ENCODE measurements around the gene SMIM12. TPM values are rescaled to one million over a fixed set of nuclear protein-coding genes. Genes with fewer than 3 reads are reported as not detected.
A peak's percentile ranks its signal among the peaks of the same experiment; 100 is the strongest.

Gene SMIM12
- total and polyA plus RNA-seq, 4 donors: 11.9 to 60.8 (median 45.5) TPM

GRCh38 chr1:34863501-34863900, 4.0 kb upstream of the SMIM12 start (continued):
- TF ChIP-seq CTCF (IDR thresholded peaks at IDR 0.05; ENCODE audit: low read depth, low read length, missing input control): no peak
- TF ChIP-seq ATF3 (IDR thresholded peaks at IDR 0.05): no peak
- no peak for TF ChIP-seq FOXA2 (IDR thresholded peaks at IDR 0.05)
- TF ChIP-seq TAF1 (conservative IDR thresholded peaks at IDR 0.05): no peak

- H3K9me3 ChIP-seq (ENCODE audit: control insufficient read depth in 4 of 4, low read length in 3 of 4): no peaks in the 10 kb centered on the region
- DNase-seq (ENCODE audit: low spot score): no peak
- H3K27me3 ChIP-seq (ENCODE audit: control insufficient read depth in 4 of 4, insufficient read depth in 4 of 4, low read length in 3 of 4): no peaks in the 10 kb centered on the region
- H3K36me3 ChIP-seq (ENCODE audit: control insufficient read depth in 4 of 4, insufficient read depth in 3 of 4, low read depth in 1 of 4, low read length in 3 of 4): peaks cover 4 to 19% (median 16%) of the 10 kb centered on the region in 4 donors
- H3K4me3 ChIP-seq (ENCODE audit: low read depth in 1 of 3, low read length in 3 of 3): peak overlapping the region; percentile 74 to 100 (median 88)
- under 1% methylated on average over 15 of the region's 15 CpGs for WGBS
- TF ChIP-seq JUND (IDR thresholded peaks at IDR 0.05) (no peak), RXRA (IDR thresholded peaks at IDR 0.05) (peak; percentile 20 to 29), HNF4A (conservative IDR thresholded peaks at IDR 0.05) (no peak), MAX (IDR thresholded peaks at IDR 0.05) (no peak), YY1 (IDR thresholded peaks at IDR 0.05) (peak; percentile 30), REST (IDR thresholded peaks at IDR 0.05) (no peak), RAD21 (IDR thresholded peaks at IDR 0.05) (no peak), FOXA2 (IDR thresholded peaks at IDR 0.05) (no peak), NR2F2 (IDR thresholded peaks at IDR 0.05) (peak; percentile 37)
- peak overlapping the region; percentile 78 to 99 for H3K9ac ChIP-seq (ENCODE audit: low read depth in 1 of 2, low read length in 2 of 2)
- H3K4me1 ChIP-seq (ENCODE audit: control insufficient read depth in 4 of 4, insufficient read depth in 4 of 4, low read length in 3 of 4): peaks cover 2 to 22% (median 17%) of the 10 kb centered on the region in 4 donors
- H3K27ac ChIP-seq (ENCODE audit: low read depth in 1 of 2, low read length in 2 of 2): peak overlapping the region; percentile 88 to 91
Observed at GRCh38 chr1:34858901-34859445, 576 bp downstream of the SMIM12 start.

- Histone ChIP-seq H3K36me3 (ENCODE audit: control insufficient read depth in 4 of 4, insufficient read depth in 3 of 4, low read depth in 1 of 4, low read length in 3 of 4) (peaks cover 4 to 25% (median 18%) of the 10 kb centered on the region in 4 donors), H3K27me3 (ENCODE audit: control insufficient read depth in 4 of 4, insufficient read depth in 4 of 4, low read length in 3 of 4) (no peaks in the 10 kb centered on the region), H3K9me3 (ENCODE audit: control insufficient read depth in 4 of 4, low read length in 3 of 4) (no peaks in the 10 kb centered on the region), H3K27ac (ENCODE audit: low read depth in 1 of 2, low read length in 2 of 2) (no peak overlapping the region), H3K4me1 (ENCODE audit: control insufficient read depth in 4 of 4, insufficient read depth in 4 of 4, low read length in 3 of 4) (peaks cover 2 to 31% (median 25%) of the 10 kb centered on the region in 4 donors), H3K9ac (ENCODE audit: low read depth in 1 of 2, low read length in 2 of 2) (no peak overlapping the region), H3K4me3 (ENCODE audit: low read depth in 1 of 3, low read length in 3 of 3) (no peak overlapping the region)
- TF ChIP-seq FOXA1 (IDR thresholded peaks at IDR 0.05): no peak
- TF ChIP-seq NR2F2 (IDR thresholded peaks at IDR 0.05): no peak
- TF ChIP-seq ZBTB33 (IDR thresholded peaks at IDR 0.05): no peak
- TF ChIP-seq JUND (IDR thresholded peaks at IDR 0.05): no peak
- no peak for TF ChIP-seq ATF3 (IDR thresholded peaks at IDR 0.05)
- no peak for TF ChIP-seq REST (IDR thresholded peaks at IDR 0.05)
- TF ChIP-seq TAF1 (conservative IDR thresholded peaks at IDR 0.05): no peak
- TF ChIP-seq RXRA (IDR thresholded peaks at IDR 0.05): no peak
- TF ChIP-seq YY1 (IDR thresholded peaks at IDR 0.05): no peak
- no peak for TF ChIP-seq HNF4G (IDR thresholded peaks at IDR 0.05)
- no peak for TF ChIP-seq RAD21 (IDR thresholded peaks at IDR 0.05)
- 95% methylated on average over 6 of the region's 6 CpGs for WGBS
- DNase-seq (ENCODE audit: low spot score): no peak
Observed at GRCh38 chr1:34856697-34857096, 2.9 kb downstream of the SMIM12 start.
